ENCODE results near the gene EHD4. TPM values are rescaled to one million over a fixed set of nuclear protein-coding genes. Genes with fewer than 3 reads are reported as not detected.

EHD4 gene
- total RNA-seq, 1 donor from 2014 or later, result 64.9 TPM

GRCh38 chr15:41905036-41905793, 67.1 kb downstream of the EHD4 start:
- Mint-ChIP-seq H3K4me3 (ENCODE audit: unreplicated experiment) (no peak overlapping the region), H3K27me3 (ENCODE audit: unreplicated experiment) (peaks cover 2% of the 10 kb centered on the region), H3K4me1 (ENCODE audit: unreplicated experiment) (peaks cover 11% of the 10 kb centered on the region), H3K27ac (ENCODE audit: unreplicated experiment) (peak overlapping the region; percentile 7), H3K9me3 (ENCODE audit: unreplicated experiment) (no peaks in the 10 kb centered on the region), H3K36me3 (ENCODE audit: low read depth, unreplicated experiment) (peaks cover 59% of the 10 kb centered on the region)
- TF ChIP-seq, protein P1, sequence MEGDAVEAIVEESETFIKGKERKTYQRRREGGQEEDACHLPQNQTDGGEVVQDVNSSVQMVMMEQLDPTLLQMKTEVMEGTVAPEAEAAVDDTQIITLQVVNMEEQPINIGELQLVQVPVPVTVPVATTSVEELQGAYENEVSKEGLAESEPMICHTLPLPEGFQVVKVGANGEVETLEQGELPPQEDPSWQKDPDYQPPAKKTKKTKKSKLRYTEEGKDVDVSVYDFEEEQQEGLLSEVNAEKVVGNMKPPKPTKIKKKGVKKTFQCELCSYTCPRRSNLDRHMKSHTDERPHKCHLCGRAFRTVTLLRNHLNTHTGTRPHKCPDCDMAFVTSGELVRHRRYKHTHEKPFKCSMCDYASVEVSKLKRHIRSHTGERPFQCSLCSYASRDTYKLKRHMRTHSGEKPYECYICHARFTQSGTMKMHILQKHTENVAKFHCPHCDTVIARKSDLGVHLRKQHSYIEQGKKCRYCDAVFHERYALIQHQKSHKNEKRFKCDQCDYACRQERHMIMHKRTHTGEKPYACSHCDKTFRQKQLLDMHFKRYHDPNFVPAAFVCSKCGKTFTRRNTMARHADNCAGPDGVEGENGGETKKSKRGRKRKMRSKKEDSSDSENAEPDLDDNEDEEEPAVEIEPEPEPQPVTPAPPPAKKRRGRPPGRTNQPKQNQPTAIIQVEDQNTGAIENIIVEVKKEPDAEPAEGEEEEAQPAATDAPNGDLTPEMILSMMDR (IDR thresholded peaks at IDR 0.05; ENCODE audit: unreplicated experiment), result no peak
- DNase-seq (ENCODE audit: low spot score), result no peak

DNA sequence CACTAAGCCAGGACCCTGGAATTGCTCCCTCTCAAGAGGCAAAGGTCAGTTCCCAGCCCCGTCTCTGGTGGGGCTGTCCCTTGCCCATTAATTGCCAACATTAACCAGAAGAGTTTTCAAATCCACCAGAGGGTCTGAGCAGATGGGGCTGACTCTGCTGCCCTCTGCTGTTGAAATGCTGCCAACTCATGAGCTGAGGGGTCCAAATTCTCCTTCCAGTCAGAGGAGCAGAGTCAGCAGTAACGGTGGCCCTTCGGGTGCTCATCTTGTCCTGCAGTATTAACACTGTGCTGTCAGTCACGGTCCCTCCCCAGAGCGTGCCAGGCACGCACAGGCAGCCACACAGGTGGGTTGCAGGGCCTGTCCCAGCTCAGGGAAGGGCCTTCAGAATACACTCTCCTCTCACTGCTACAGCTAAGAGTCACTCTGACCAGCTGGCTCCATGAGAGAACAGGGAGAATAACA, 67.8 kb downstream of the EHD4 start:
- peaks cover 11% of the 10 kb centered on the region for H3K4me1 Mint-ChIP-seq (ENCODE audit: unreplicated experiment)
- H3K36me3 Mint-ChIP-seq (ENCODE audit: low read depth, unreplicated experiment), result peaks cover 57% of the 10 kb centered on the region
- peak; percentile 78 for DNase-seq (ENCODE audit: low spot score)
- H3K9me3 Mint-ChIP-seq (ENCODE audit: unreplicated experiment), result no peaks in the 10 kb centered on the region
- TF ChIP-seq, protein P1 (IDR thresholded peaks at IDR 0.05; ENCODE audit: unreplicated experiment), result peak; percentile 77
- H3K27me3 Mint-ChIP-seq (ENCODE audit: unreplicated experiment), result peaks cover 2% of the 10 kb centered on the region
- no peak overlapping the region for H3K4me3 Mint-ChIP-seq (ENCODE audit: unreplicated experiment)
- no peak overlapping the region for H3K27ac Mint-ChIP-seq (ENCODE audit: unreplicated experiment)

GRCh38 chr15:41903782-41904181, 68.6 kb downstream of the EHD4 start:
- H3K36me3 Mint-ChIP-seq (ENCODE audit: low read depth, unreplicated experiment), result peaks cover 56% of the 10 kb centered on the region
- TF ChIP-seq, protein P1 (IDR thresholded peaks at IDR 0.05; ENCODE audit: unreplicated experiment), result no peak

GRCh38 chr15:41901431-41901830, 70.9 kb downstream of the EHD4 start:
- peaks cover 54% of the 10 kb centered on the region for H3K36me3 Mint-ChIP-seq (ENCODE audit: low read depth, unreplicated experiment)
- H3K4me3 Mint-ChIP-seq (ENCODE audit: unreplicated experiment), result no peak overlapping the region
- DNase-seq (ENCODE audit: low spot score), result no peak
- peaks cover 11% of the 10 kb centered on the region for H3K4me1 Mint-ChIP-seq (ENCODE audit: unreplicated experiment)
- peak overlapping the region; percentile 25 for H3K27ac Mint-ChIP-seq (ENCODE audit: unreplicated experiment)
- peaks cover 3% of the 10 kb centered on the region for H3K27me3 Mint-ChIP-seq (ENCODE audit: unreplicated experiment)
- H3K9me3 Mint-ChIP-seq (ENCODE audit: unreplicated experiment), result no peaks in the 10 kb centered on the region
- TF ChIP-seq, protein P1 (IDR thresholded peaks at IDR 0.05; ENCODE audit: unreplicated experiment), result no peak

More at GRCh38 chr15:41903782-41904181, 68.6 kb downstream of the EHD4 start:
- DNase-seq (ENCODE audit: low spot score), result no peak
- H3K4me3 Mint-ChIP-seq (ENCODE audit: unreplicated experiment), result no peak overlapping the region
- H3K4me1 Mint-ChIP-seq (ENCODE audit: unreplicated experiment), result peaks cover 11% of the 10 kb centered on the region
- H3K9me3 Mint-ChIP-seq (ENCODE audit: unreplicated experiment), result no peaks in the 10 kb centered on the region
- no peak overlapping the region for H3K27ac Mint-ChIP-seq (ENCODE audit: unreplicated experiment)
- peaks cover 2% of the 10 kb centered on the region for H3K27me3 Mint-ChIP-seq (ENCODE audit: unreplicated experiment)
